K562 (cell line): ENCODE data around the gene LAMTOR4. TPM values are rescaled to one million over a fixed set of nuclear protein-coding genes. Genes with fewer than 3 reads are reported as not detected.

Experiments used
- ARHGAP35 ChIP-seq: fragments of 450-650 bp; IDR thresholded peaks from 2 replicates; pipeline ENCODE4 v1.6.1; 2018; ENCODE audit not compliant: partially characterized antibody
- ARID3B ChIP-seq: fragments of 250-450 bp; sonication (Bioruptor Pico); IDR thresholded peaks from 2 replicates; pipeline ENCODE4 v1.4.0; 2020; ENCODE audit warnings: borderline replicate concordance
- BCLAF1 ChIP-seq, 2 experiments: fragments of 450-650 bp in 1 of 2; IDR thresholded peaks; 2 replicates each; pipeline ENCODE4 v1.6.1; 2011 to 2017; ENCODE audit warnings: low read depth in 2 of 2, antibody characterized with exemption in 1 of 2, borderline replicate concordance in 1 of 2, low read length in 1 of 2, mild to moderate bottlenecking in 1 of 2, mixed read lengths in 1 of 2; ENCODE audit not compliant: control insufficient read depth in 1 of 2
- GTF2E2 ChIP-seq: fragments of 200-800 bp; sonication (Bioruptor generic); IDR thresholded peaks from 2 replicates; pipeline ENCODE4 v1.6.1; 2016; ENCODE audit warnings: missing genetic modification characterization, missing compliant biosample characterization
- POLR3G ChIP-seq: IDR thresholded peaks from 2 replicates; pipeline ENCODE4 v1.6.1; 2011; ENCODE audit not compliant: insufficient read length, insufficient replicate concordance; ENCODE audit errors: extremely low read depth
- RERE ChIP-seq: sonication (generic); formaldehyde crosslinking; IDR thresholded peaks from 2 replicates; pipeline ENCODE4 v1.8.0; 2023; ENCODE audit warnings: missing genetic modification reagents, mild to moderate bottlenecking, borderline replicate concordance
- SUPT5H ChIP-seq: fragments of 450-650 bp; IDR thresholded peaks from 2 replicates; pipeline ENCODE4 v1.6.1; 2016
- ZBTB11 ChIP-seq, 3 experiments: fragments of 200-800 bp in 1 of 3; fragments of 250-450 bp in 1 of 3; fragments of 450-650 bp in 1 of 3; sonication (Bioruptor Pico) in 1 of 3; sonication (Bioruptor generic) in 1 of 3; formaldehyde crosslinking in 1 of 3; IDR thresholded peaks; 2 replicates each; pipeline versions ENCODE4 v1.6.1 to v1.8.0; 2016 to 2022; ENCODE audit warnings: mild to moderate bottlenecking in 2 of 3, missing genetic modification characterization in 2 of 3, missing compliant biosample characterization in 1 of 3, moderate library complexity in 1 of 3
- ZNF76 ChIP-seq: fragments of 250-450 bp; sonication (Bioruptor Pico); IDR thresholded peaks from 2 replicates; pipeline ENCODE4 v1.4.0; 2020; ENCODE audit warnings: mild to moderate bottlenecking, moderate library complexity, borderline replicate concordance
- polyA plus RNA-seq, 8 experiments: library from polyadenylated mRNA; depleted of rRNA in 4 of 8; stranded (reverse) in 5 of 8; unstranded in 3 of 8; fragments of >200 nt; fragmentation: Nextera tagmentation in 2 of 8; fragmentation: Illumina TruSeq in 1 of 8; extraction: Ambion mirVana in 2 of 8; extraction: Trizol in 1 of 8; gene quantifications; 2 replicates each; pipeline versions ENCODE4 v1.2.1 to v1.2.3, GENCODE V29; 2011 to 2014; ENCODE audit warnings: inconsistent platforms in 1 of 8, missing spikeins in 1 of 8
- total RNA-seq, 7 experiments: library from RNA; depleted of rRNA in 6 of 7; stranded (reverse); fragments of >200 nt in 6 of 7; fragmentation: Illumina TruSeq in 2 of 7; extraction: Trizol in 2 of 7; gene quantifications; 2 replicates each; pipeline versions ENCODE4 v1.2.1 to v1.2.3, GENCODE V29; 2011 to 2021; ENCODE audit warnings: low replicate concordance in 1 of 7

Gene LAMTOR4
- total and polyA plus RNA-seq, 9 of the 15 experiments (the other 6 are each of a cell fraction or from before 2014, with no cell fraction given): 79.6 to 314 (median 195) TPM

- TF ChIP-seq ZBTB11 (CRISPR knock-in tag; IDR thresholded peaks at IDR 0.05): no peak; a peak in 1 of 6 replicates
- TF ChIP-seq ARHGAP35: peak; percentile 65
- TF ChIP-seq POLR3G: no peak
- no peak for TF ChIP-seq GTF2E2
- no peak for TF ChIP-seq ARID3B (CRISPR knock-in tag)
- TF ChIP-seq SUPT5H: 0 out of 2 replicates have a peak, but pooled peaks have one; percentile 25
- TF ChIP-seq BCLAF1 (IDR thresholded peaks at IDR 0.05; ENCODE audit: borderline replicate concordance in 1 of 2, control insufficient read depth in 1 of 2, low read depth in 2 of 2, low read length in 1 of 2): 0 out of 4 replicates have a peak, but pooled peaks of 1 of the 2 experiments have one; percentile 38
- TF ChIP-seq RERE (CRISPR knock-in tag): no peak
- TF ChIP-seq ZNF76 (CRISPR knock-in tag): no peak
Measured at GRCh38 chr7:100130608-100131453, 17.9 kb upstream of the LAMTOR4 start (continued).
